HG03457 (cell line): ENCODE results near the gene DEGS2.

Experiments used
- ATAC-seq: cut with Tn5 transposase; IDR thresholded peaks from one replicate; pipeline ENCODE4 v1.9.1; 2021; ENCODE audit warnings: moderate number of reproducible peaks; ENCODE audit not compliant: unreplicated experiment

The DEGS2 gene

GRCh38 chr14:100116134-100116533, 43.3 kb downstream of the DEGS2 start:
- no peak for ATAC-seq

DNA sequence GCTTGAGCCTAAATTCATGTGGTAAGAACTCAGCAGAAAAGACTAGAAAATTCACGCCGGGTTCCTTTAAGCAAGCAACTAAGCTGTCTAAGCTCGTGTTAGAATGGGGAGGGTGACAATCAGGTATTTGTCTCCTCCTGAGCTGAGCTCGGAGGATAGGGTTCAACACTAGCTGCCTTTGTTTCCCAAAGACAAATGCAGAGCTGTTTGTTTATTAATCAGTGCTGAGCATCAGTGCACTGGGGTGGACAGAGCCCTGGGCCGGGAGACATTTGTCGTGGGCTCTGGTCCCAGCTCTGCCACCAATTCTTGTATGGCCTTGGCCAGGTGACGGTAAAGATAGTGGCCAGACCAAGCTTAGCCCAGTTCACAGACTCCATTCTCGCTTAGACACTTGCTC, 43.7 kb downstream of the DEGS2 start:
- no peak for ATAC-seq

DNA sequence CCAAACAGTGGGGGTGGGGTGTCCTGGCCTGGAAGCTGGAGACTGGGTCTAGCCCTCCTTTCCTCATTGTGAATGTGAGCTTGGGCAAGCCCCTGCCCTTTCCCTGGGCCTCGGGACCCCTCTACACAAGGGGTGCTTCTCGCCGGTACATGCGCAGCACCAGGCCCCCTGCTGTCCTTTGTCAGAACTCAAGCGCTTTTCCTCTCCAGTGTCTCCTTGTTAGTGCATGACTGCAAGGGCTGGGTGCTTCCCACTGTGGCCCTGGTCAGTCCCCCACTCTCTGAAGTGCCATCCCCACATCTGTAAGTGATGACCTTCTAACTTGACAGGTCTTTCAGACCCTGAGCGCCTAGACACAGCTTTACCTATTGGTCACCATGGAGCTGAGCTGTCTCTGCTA, 44.2 kb downstream of the DEGS2 start:
- no peak for ATAC-seq

GRCh38 chr14:100114109-100114765, 45.2 kb downstream of the DEGS2 start:
- no peak for ATAC-seq

DNA sequence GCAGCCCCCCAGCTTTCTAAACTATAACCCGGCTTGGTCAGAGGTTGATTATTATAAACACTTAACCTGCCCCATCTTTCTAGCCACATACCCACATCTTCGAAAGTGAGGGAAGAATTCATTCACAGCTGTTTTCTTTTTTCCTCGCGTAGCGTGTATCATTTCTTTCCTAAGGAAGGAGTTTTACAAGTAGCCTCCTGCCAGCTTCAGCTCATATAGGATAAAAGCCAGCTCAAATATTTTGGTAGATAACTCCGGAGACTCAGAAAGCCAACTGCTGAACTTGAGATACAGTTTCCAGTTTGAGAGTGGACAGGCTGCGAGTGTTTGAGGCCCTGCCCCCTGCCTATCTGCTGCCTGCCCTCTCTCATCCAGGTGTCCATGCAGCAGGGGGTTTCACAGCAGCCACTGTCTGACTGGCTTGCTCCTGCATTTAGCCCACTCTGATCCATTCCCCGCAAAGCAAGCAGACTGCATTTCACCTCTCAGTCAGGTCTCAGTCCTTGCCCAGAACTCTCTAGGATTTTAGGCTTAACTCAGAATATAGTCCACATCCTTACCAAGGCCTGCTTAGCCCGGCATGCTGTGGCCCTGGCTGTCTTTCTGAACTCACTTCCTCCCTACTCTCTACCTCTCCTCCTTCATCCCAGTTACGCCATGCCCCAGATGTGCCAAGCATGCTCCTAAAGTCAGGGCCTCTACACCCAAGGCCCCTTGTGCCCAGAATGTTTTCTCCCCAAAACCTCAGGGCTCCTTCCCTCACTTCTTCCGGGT, 47.3 kb downstream of the DEGS2 start:
- no peak for ATAC-seq

- no peak for ATAC-seq
Observed at GRCh38 chr14:100110816-100111215, 48.6 kb downstream of the DEGS2 start.

DNA sequence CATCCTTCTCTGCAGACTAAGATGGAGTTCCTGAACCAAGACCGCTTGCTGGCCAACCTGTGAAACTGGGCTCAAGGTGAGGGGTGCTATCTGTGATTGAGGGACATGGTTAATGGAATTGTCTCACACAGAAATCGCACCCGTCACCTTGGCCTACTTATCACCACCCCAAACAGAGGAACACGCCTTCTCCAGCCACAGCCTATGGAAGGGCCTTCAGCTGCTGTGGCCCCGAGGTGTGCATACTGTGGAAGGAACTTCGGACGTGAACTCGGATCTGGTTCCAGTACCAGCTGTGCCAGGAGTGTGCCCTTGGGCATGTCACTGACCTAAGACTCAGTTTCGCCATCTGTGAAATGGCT, 49.9 kb downstream of the DEGS2 start:
- no peak for ATAC-seq

- no peak for ATAC-seq
Observed at GRCh38 chr14:100108840-100109593, 50.4 kb downstream of the DEGS2 start.

DNA sequence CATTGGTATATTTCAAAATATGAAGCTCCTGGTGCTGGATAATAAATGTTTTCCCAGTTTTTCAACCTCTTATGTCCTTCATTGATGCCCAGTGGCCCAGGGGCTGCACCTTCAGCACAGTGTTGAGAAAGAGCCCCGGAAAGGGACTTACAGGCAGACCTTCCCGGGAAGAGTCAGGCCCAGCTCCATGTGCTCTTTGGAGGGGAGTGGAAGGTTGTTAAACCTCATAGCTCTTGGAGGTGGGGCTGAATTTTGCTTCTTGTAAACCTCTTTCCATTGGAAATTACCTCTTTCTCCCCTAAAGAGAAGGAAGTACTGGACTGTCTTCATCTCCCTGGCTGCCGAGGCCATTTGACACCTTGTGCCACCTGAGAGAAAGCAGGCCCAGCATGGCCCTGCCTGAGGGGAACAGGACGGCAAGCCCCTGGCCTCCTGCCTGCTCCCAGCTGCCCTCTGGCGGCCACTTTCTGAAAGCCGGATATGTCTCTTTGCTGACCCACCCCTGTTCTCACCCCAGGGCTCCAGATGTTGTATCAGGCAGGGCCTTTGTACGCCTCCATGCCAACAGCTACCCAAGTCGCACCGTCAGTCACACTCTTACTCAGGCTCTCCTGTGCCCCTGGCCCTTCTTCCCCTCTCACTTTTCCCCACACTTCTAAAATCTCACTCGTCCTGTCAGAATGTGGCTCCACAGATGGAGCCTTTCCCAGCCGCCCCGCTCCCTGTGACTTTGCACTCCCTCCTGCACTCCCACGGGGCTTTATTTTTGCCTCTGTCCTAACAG, 51.2 kb downstream of the DEGS2 start:
- ATAC-seq = peak; percentile 68

DNA sequence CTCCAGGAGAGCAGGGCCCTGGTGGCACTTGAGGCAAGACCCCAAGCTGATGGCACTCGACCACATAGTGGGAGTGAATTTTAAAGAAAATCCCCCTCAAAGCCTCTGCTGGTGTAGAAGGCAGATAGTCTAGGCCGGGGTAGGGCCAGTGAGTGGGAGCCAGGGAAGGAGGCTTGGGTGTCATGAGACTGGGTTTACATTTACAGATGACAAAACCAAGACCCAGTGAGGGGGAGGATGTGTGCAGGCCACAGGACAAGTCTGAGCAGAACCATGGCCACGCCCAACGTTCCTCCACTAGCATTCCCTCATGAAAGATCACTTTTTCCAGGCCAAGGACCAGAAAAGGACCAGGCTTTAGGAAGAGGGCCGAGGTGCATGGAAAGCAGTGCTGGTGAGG, 52.2 kb downstream of the DEGS2 start:
- no peak for ATAC-seq

DNA sequence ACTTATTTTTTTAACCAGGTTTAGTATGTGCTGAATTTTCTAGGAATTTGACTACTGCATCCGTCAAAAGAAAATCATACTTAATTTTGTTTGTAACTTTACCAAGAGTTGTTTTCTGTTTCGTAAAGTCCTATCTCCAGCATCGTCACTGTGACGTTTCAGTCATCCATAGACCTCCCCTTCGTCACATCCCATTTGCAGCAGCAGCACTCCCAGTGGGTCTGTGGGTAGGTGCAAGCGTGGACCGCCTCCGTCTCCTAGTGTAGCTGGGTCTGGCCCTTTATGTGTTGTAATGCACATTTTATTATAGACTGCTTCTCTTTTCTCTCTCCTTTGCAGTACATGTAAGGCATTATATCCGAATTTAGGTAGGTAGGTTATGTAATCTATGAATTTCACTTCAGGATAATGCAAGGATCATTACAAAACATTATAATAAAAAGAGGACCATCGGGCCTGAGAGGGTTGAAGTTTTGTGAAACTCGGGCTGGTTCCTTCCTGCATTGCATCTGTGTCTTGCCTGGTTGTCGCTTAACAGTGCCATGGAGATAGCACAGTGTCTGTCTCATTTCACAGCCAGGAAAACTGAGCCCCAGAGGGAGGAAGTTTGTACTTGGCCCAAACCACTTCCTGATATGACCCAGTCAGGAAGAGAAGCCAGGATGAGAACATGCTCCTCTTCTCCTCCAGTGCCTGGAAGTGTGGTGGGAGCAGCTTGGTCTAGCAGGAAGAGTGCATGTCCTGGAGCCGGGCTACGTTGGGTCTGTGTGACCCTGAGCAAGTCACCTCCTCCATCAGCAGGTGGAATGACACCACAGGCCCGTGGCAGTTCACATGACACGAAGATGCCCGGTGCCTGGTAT, 53.0 kb downstream of the DEGS2 start:
- ATAC-seq = no peak

- no peak for ATAC-seq
Observed at GRCh38 chr14:100105357-100106169, 53.9 kb downstream of the DEGS2 start.

GRCh38 chr14:100104523-100105300, 54.7 kb downstream of the DEGS2 start:
- ATAC-seq = no peak

DNA sequence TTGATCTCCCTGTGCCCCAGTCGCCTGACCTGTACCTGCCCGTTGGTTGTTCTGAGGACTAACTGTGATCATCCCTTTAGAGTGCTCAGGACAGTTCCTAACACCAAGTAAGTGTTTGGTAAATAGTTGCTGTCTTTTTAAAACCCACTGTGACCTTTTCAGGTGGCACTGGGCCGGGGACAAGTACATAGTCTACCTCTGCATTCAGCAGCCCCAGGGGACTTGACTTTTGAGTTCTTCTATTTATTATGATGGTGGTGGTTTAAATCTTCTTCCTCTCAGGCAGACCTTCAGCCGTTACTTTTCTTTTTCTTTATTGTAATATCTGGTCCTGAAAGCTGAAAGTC, 55.5 kb downstream of the DEGS2 start:
- ATAC-seq = no peak

- ATAC-seq = no peak
Observed at GRCh38 chr14:100103250-100104005, 56.0 kb downstream of the DEGS2 start.

DNA sequence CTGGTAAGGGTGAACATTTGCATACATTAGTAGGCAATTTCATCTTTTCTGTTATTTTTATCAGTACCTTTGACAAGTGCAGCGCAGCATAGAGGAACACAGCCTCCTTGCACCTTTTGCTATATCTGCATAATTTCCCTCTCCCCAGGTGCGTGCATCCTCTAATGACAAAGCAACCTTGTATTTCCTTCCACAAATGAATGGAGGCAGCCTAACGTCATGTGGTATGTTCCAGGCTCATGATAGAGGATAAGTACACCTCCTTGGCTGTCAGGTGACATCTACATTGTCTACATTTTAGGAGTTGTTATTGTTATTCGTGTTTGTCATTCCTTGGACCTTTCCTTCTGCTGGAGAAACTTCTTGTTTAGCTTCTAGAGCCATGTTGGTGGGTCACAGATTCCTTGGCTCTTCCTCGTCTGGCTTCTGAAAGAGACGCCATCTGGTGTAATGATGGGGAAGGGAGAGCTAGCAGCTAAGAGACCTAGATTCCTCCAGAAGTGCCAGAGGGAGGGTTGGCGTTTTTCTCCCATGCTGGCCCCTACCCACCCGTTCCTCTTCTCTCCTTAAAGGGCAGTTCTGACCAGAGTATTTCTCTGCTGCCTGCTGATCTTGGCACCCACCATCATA, 57.2 kb downstream of the DEGS2 start:
- ATAC-seq = no peak

GRCh38 chr14:100100032-100100703, 59.3 kb downstream of the DEGS2 start:
- ATAC-seq = no peak
